HEK293 (cell line): ENCODE data around the gene ITPKC.
"Not testable (repeated sequence)": the region's sequence is repeated elsewhere in the genome, so short reads cannot be mapped to it uniquely, and the experiment has no call there.

Source experiments
- CTCF ChIA-PET: fragments of 350-600 bp; formaldehyde crosslinking; extraction: SDS; loops from one replicate; lab custom pipeline; 2021; ENCODE audit warnings: antibody characterized with exemption; lab: Yijun Ruan, JAX
- POLR2A ChIA-PET: fragments of 300-600 bp; formaldehyde crosslinking; extraction: SDS; loops from one replicate; lab custom pipeline; 2020; ENCODE audit warnings: antibody characterized with exemption, inconsistent platforms; lab: Yijun Ruan, JAX
- H3K27ac ChIP-seq: fragments of 200-500 bp; sonication (Bioruptor generic); 2 replicates; pipeline ENCODE4 v1.5.1; 2014; ENCODE audit warnings: low read depth, low read length, control low read depth, inconsistent platforms; ENCODE audit errors: extremely low read depth
- H3K36me3 ChIP-seq, 2 experiments: fragments of 200-500 bp in 1 of 2; sonication (Bioruptor generic) in 1 of 2; 1 replicate in 1 of 2; 2 replicates in 1 of 2; pipeline ENCODE4 v1.5.1; 2014 to 2017; ENCODE audit warnings: inconsistent platforms in 2 of 2, low read length in 2 of 2; ENCODE audit not compliant: control insufficient read depth in 2 of 2, insufficient read depth in 1 of 2
- H3K4me1 ChIP-seq: fragments of 200-500 bp; sonication (Bioruptor generic); 2 replicates; pipeline ENCODE4 v1.5.1; 2014; ENCODE audit warnings: mild to moderate bottlenecking, low read length, inconsistent platforms; ENCODE audit not compliant: control insufficient read depth, insufficient read depth
- H3K4me3 ChIP-seq: 2 replicates; pipeline ENCODE4 v1.5.1; 2011; ENCODE audit warnings: low read depth, mild to moderate bottlenecking, control low read depth, low read length, moderate library complexity
- H3K9me3 ChIP-seq: fragments of 200-500 bp; sonication (Bioruptor generic); 2 replicates; pipeline ENCODE4 v1.5.1; 2014; ENCODE audit warnings: low read depth, low read length, inconsistent platforms; ENCODE audit not compliant: control insufficient read depth, insufficient read depth
- AEBP2 ChIP-seq: fragments of 450-650 bp; formaldehyde crosslinking; IDR thresholded peaks from 2 replicates; pipeline ENCODE4 v1.5.1; 2016; ENCODE audit warnings: missing biosample characterization, missing genetic modification characterization, borderline replicate concordance
- GLIS1 ChIP-seq: fragments of 450-650 bp; formaldehyde crosslinking; IDR thresholded peaks from 2 replicates; pipeline ENCODE4 v1.5.1; 2016; ENCODE audit warnings: missing biosample characterization, missing genetic modification characterization
- HOXA7 ChIP-seq: sonication (generic); formaldehyde crosslinking; IDR thresholded peaks from 2 replicates; pipeline ENCODE4 v1.8.1; 2022; ENCODE audit warnings: missing genetic modification reagents, borderline replicate concordance
- KLF10 ChIP-seq: fragments of 450-650 bp; IDR thresholded peaks from 2 replicates; pipeline ENCODE4 v1.5.1; 2018; ENCODE audit warnings: missing biosample characterization, mild to moderate bottlenecking, missing genetic modification characterization
- KLF8 ChIP-seq: fragments of 450-650 bp; formaldehyde crosslinking; IDR thresholded peaks from 2 replicates; pipeline ENCODE4 v1.5.1; 2016; ENCODE audit warnings: missing biosample characterization, missing genetic modification characterization
- MZF1 ChIP-seq: fragments of 450-650 bp; formaldehyde crosslinking; IDR thresholded peaks from 2 replicates; pipeline ENCODE4 v1.5.1; 2017; ENCODE audit warnings: missing biosample characterization, missing genetic modification characterization, borderline replicate concordance
- YY2 ChIP-seq: fragments of 450-650 bp; formaldehyde crosslinking; IDR thresholded peaks from 2 replicates; pipeline ENCODE4 v1.5.1; 2016; ENCODE audit warnings: missing biosample characterization, missing genetic modification characterization
- ZNF114 ChIP-seq: fragments of 450-650 bp; formaldehyde crosslinking; IDR thresholded peaks from 2 replicates; pipeline ENCODE4 v1.5.0; 2017; ENCODE audit warnings: missing biosample characterization, missing genetic modification characterization
- ZNF239 ChIP-seq: fragments of 450-650 bp; formaldehyde crosslinking; IDR thresholded peaks from 2 replicates; pipeline ENCODE4 v1.5.1; 2016; ENCODE audit warnings: missing biosample characterization, missing genetic modification characterization
- ZNF274 ChIP-seq, 2 experiments: fragments of 200-500 bp in 1 of 2; fragments of 450-650 bp in 1 of 2; sonication (Bioruptor generic) in 1 of 2; formaldehyde crosslinking in 1 of 2; IDR thresholded peaks; 2 replicates each; pipeline versions ENCODE4 v1.5.1 to v1.6.1; 2014 to 2016; ENCODE audit warnings: borderline replicate concordance in 1 of 2, inconsistent platforms in 1 of 2, low read length in 1 of 2, missing biosample characterization in 1 of 2, missing genetic modification characterization in 1 of 2
- ZNF362 ChIP-seq: fragments of 450-650 bp; formaldehyde crosslinking; IDR thresholded peaks from 2 replicates; pipeline ENCODE4 v1.5.1; 2016; ENCODE audit warnings: missing biosample characterization, missing genetic modification characterization
- ZNF366 ChIP-seq: fragments of 450-650 bp; formaldehyde crosslinking; conservative IDR thresholded peaks from 2 replicates; pipeline ENCODE4 v1.5.1; 2016; ENCODE audit warnings: missing biosample characterization, missing genetic modification characterization
- ZNF394 ChIP-seq: fragments of 450-650 bp; formaldehyde crosslinking; IDR thresholded peaks from 2 replicates; pipeline ENCODE4 v1.5.1; 2016; ENCODE audit warnings: missing biosample characterization, missing genetic modification characterization, mild to moderate bottlenecking, moderate library complexity, borderline replicate concordance
- ZNF433 ChIP-seq: fragments of 450-650 bp; formaldehyde crosslinking; IDR thresholded peaks from 2 replicates; pipeline ENCODE4 v1.5.1; 2016; ENCODE audit warnings: missing biosample characterization, missing genetic modification characterization, low read depth
- ZNF549 ChIP-seq: fragments of 450-650 bp; IDR thresholded peaks from 2 replicates; pipeline ENCODE4 v1.5.1; 2018; ENCODE audit warnings: missing biosample characterization, missing genetic modification characterization, mild to moderate bottlenecking, inconsistent platforms, moderate library complexity
- ZNF585B ChIP-seq: fragments of 450-650 bp; formaldehyde crosslinking; IDR thresholded peaks from 2 replicates; pipeline ENCODE4 v1.5.1; 2016; ENCODE audit warnings: missing biosample characterization, missing genetic modification characterization
- ZNF629 ChIP-seq: fragments of 450-650 bp; formaldehyde crosslinking; IDR thresholded peaks from 2 replicates; pipeline ENCODE4 v1.5.1; 2017; ENCODE audit warnings: missing biosample characterization, missing genetic modification characterization
- ZNF701 ChIP-seq: fragments of 450-650 bp; formaldehyde crosslinking; IDR thresholded peaks from 2 replicates; pipeline ENCODE4 v1.5.1; 2016; ENCODE audit warnings: missing biosample characterization, missing genetic modification characterization

Gene ITPKC

GRCh38 chr19:40726279-40726678 is 9.4 kb downstream of the ITPKC start:
- Histone ChIP-seq H3K4me1 (no peaks in the 10 kb centered on the region), H3K9me3 (no peaks in the 10 kb centered on the region; the same call in 1 of the 2 replicates), H3K4me3 (no peak overlapping the region), H3K27ac (no peak overlapping the region), H3K36me3 (peaks cover 73 to 93% of the 10 kb centered on the region in 2 experiments)
- TF ChIP-seq ZNF394 (tag by site-specific recombination) (no peak), ZNF629 (tag by site-specific recombination) (no peak), ZNF585B (tag by site-specific recombination) (peak; percentile 24; the same call in 1 of the 2 replicates), ZNF701 (tag by site-specific recombination) (no peak), ZNF366 (tag by site-specific recombination) (no peak), YY2 (no peak)
- CTCF ChIA-PET, result interaction anchor here (0.6 kb wide), 2 partner anchors 8 to 307 kb away, joined by 3 to 6 read pairs; no protein-coding TSS in a partner anchor
- POLR2A ChIA-PET, result interaction anchor here (0.6 to 3.4 kb wide), 3 partner anchors 9 to 13 kb away, joined by 3 to 16 read pairs (median 4); partner anchors contain the start of genes COQ8B and ITPKC

GRCh38 chr19:40730065-40730464 is 13.2 kb downstream of the ITPKC start:
- peaks cover 81 to 97% of the 10 kb centered on the region in 2 experiments for H3K36me3 ChIP-seq
- H3K4me3 ChIP-seq, H3K4me1 ChIP-seq, H3K27ac ChIP-seq, H3K9me3 ChIP-seq: not testable (repeated sequence)
- POLR2A ChIA-PET, result interaction anchor here (1.7 kb wide), 2 partner anchors 20 to 49 kb away, joined by 4 to 7 read pairs; partner anchors contain the start of genes ACTMAP and SNRPA
- peak; percentile 95 for TF ChIP-seq GLIS1 (tag by site-specific recombination)
- CTCF ChIA-PET, result interaction anchor here (1.5 kb wide), 1 partner anchor 14 kb away, joined by 7 read pairs; no protein-coding TSS in a partner anchor

- peak; percentile 53; the same call in 1 of the 2 replicates for TF ChIP-seq ZNF362 (tag by site-specific recombination)
- TF ChIP-seq, all 188 proteins: peak for 1; not testable (repeated sequence) for 187
- H3K27ac ChIP-seq, POLR2A ChIA-PET, H3K4me1 ChIP-seq, H3K9me3 ChIP-seq, H3K4me3 ChIP-seq: not testable (repeated sequence)
- peaks cover 87 to 96% of the 10 kb centered on the region in 2 experiments for H3K36me3 ChIP-seq
- CTCF ChIA-PET, result interaction anchor here (0.6 kb wide), 1 partner anchor 74 kb away, joined by 3 read pairs; no protein-coding TSS in a partner anchor
These were observed 15.4 kb downstream of the ITPKC start for GRCh38 chr19:40732304-40732703.

GRCh38 chr19:40733149-40733548 is 16.2 kb downstream of the ITPKC start:
- Histone ChIP-seq H3K36me3 (peaks cover 83 to 93% of the 10 kb centered on the region in 2 experiments), H3K9me3 (no peaks in the 10 kb centered on the region), H3K4me1 (no peaks in the 10 kb centered on the region), H3K27ac (no peak overlapping the region), H3K4me3 (no peak overlapping the region)
- CTCF ChIA-PET, result interaction anchor here (0.6 to 1.8 kb wide), 5 partner anchors 14 to 224 kb away, joined by 3 to 6 read pairs (median 3); no protein-coding TSS in a partner anchor
- POLR2A ChIA-PET, result interaction anchor here (1.2 kb wide), 1 partner anchor 17 kb away, joined by 4 read pairs; the partner anchor contains the start of genes ACTMAP and SNRPA
- TF ChIP-seq ZNF366 (tag by site-specific recombination), result no peak
- no peak for TF ChIP-seq ZNF114 (tag by site-specific recombination)
- no peak for TF ChIP-seq KLF10 (tag by site-specific recombination)
- no peak for TF ChIP-seq HOXA7 (CRISPR knock-in tag)
- TF ChIP-seq ZNF274 (IDR thresholded peaks at IDR 0.05; ENCODE audit: low read length), result no peak
- TF ChIP-seq ZNF274 (tag by site-specific recombination; IDR thresholded peaks at IDR 0.05; ENCODE audit: borderline replicate concordance), result no peak
- TF ChIP-seq ZNF239 (tag by site-specific recombination), result no peak
- no peak for TF ChIP-seq KLF8 (tag by site-specific recombination)
- TF ChIP-seq AEBP2, result no peak
- TF ChIP-seq MZF1 (tag by site-specific recombination), result no peak
- TF ChIP-seq ZNF433 (tag by site-specific recombination), result no peak
- no peak for TF ChIP-seq ZNF549 (tag by site-specific recombination)
- TF ChIP-seq ZNF585B (tag by site-specific recombination), result no peak
